ENCODE data around the gene ATP4A.

ATP4A gene

GRCh38 chr19:35565016-35565856 lies 1.8 kb upstream of the ATP4A start:
- TF ChIP-seq CTCF (IDR thresholded peaks at IDR 0.05; ENCODE audit: insufficient read depth, low read depth, low read length, missing control alignments): no peak
- DNase-seq (ENCODE audit: low read depth): no peak
- H3K4me3 ChIP-seq (ENCODE audit: low read length): no peak overlapping the region

- no peak overlapping the region for H3K4me3 ChIP-seq (ENCODE audit: low read length)
- no peak for DNase-seq (ENCODE audit: low read depth)
- TF ChIP-seq CTCF (IDR thresholded peaks at IDR 0.05; ENCODE audit: insufficient read depth, low read depth, low read length, missing control alignments): no peak
Observed at GRCh38 chr19:35562776-35563175, 682 bp downstream of the ATP4A start.

- no peak for TF ChIP-seq CTCF (IDR thresholded peaks at IDR 0.05; ENCODE audit: insufficient read depth, low read depth, low read length, missing control alignments)
- no peak for DNase-seq (ENCODE audit: low read depth)
- H3K4me3 ChIP-seq (ENCODE audit: low read length): no peak overlapping the region
Observed at GRCh38 chr19:35562336-35562735, 1.1 kb downstream of the ATP4A start.

GRCh38 chr19:35561436-35561835 lies 2.0 kb downstream of the ATP4A start:
- no peak for TF ChIP-seq CTCF (IDR thresholded peaks at IDR 0.05; ENCODE audit: insufficient read depth, low read depth, low read length, missing control alignments)
- H3K4me3 ChIP-seq (ENCODE audit: low read length): no peak overlapping the region

GRCh38 chr19:35560677-35561076 lies 2.8 kb downstream of the ATP4A start:
- no peak for DNase-seq (ENCODE audit: low read depth)
- H3K4me3 ChIP-seq (ENCODE audit: low read length): no peak overlapping the region
- TF ChIP-seq CTCF (IDR thresholded peaks at IDR 0.05; ENCODE audit: insufficient read depth, low read depth, low read length, missing control alignments): no peak

More at GRCh38 chr19:35561436-35561835, 2.0 kb downstream of the ATP4A start:
- DNase-seq (ENCODE audit: low read depth): no peak

GRCh38 chr19:35560271-35560670 lies 3.2 kb downstream of the ATP4A start:
- DNase-seq (ENCODE audit: low read depth): no peak
- TF ChIP-seq CTCF (IDR thresholded peaks at IDR 0.05; ENCODE audit: insufficient read depth, low read depth, low read length, missing control alignments): no peak
- H3K4me3 ChIP-seq (ENCODE audit: low read length): no peak overlapping the region

- no peak for DNase-seq (ENCODE audit: low read depth)
- no peak for TF ChIP-seq CTCF (IDR thresholded peaks at IDR 0.05; ENCODE audit: insufficient read depth, low read depth, low read length, missing control alignments)
- H3K4me3 ChIP-seq (ENCODE audit: low read length): no peak overlapping the region
Observed at GRCh38 chr19:35559781-35560180, 3.7 kb downstream of the ATP4A start.
